GM12878 (cell line): Measurements from ENCODE around the gene LBR.

Experiments used
- ATF2 ChIP-seq: IDR thresholded peaks from 2 replicates; pipeline ENCODE4 v1.6.1; 2012; ENCODE audit warnings: low read length, inconsistent platforms
- ESRRA ChIP-seq: IDR thresholded peaks from 2 replicates; pipeline ENCODE4 v1.6.1; 2012; ENCODE audit warnings: mild to moderate bottlenecking, low read length, improper control_type of control experiment
- FOS ChIP-seq: IDR thresholded peaks from 3 replicates; pipeline ENCODE4 v1.6.1; 2011; ENCODE audit warnings: borderline replicate concordance; ENCODE audit not compliant: insufficient read length; ENCODE audit errors: extremely low read depth
- HDAC2 ChIP-seq: fragments of 200-600 bp; sonication (generic); IDR thresholded peaks from 2 replicates; pipeline ENCODE4 v1.6.1; 2017
- JUND ChIP-seq: IDR thresholded peaks from 2 replicates; pipeline ENCODE4 v1.6.1; 2012; ENCODE audit warnings: low read depth, mild to moderate bottlenecking, low read length, improper control_type of control experiment, moderate library complexity
- MAX ChIP-seq: IDR thresholded peaks from 2 replicates; pipeline ENCODE4 v1.6.1; 2012; ENCODE audit warnings: low read depth, low read length, improper control_type of control experiment
- NR2C2 ChIP-seq: IDR thresholded peaks from 2 replicates; pipeline ENCODE4 v1.6.1; 2011; ENCODE audit warnings: borderline replicate concordance, low read depth; ENCODE audit not compliant: control insufficient read depth, insufficient read length
- POLR2A ChIP-seq: IDR thresholded peaks from 2 replicates; pipeline ENCODE4 v1.6.1; 2011; ENCODE audit warnings: low read depth, mild to moderate bottlenecking, low read length
- RCOR1 ChIP-seq: conservative IDR thresholded peaks from 2 replicates; pipeline ENCODE4 v1.6.1; 2012; ENCODE audit warnings: low read depth, low read length, improper control_type of control experiment
- ZNF24 ChIP-seq: fragments of 450-650 bp; IDR thresholded peaks from 2 replicates; pipeline ENCODE4 v1.6.1; 2017; ENCODE audit warnings: antibody characterized with exemption, mild to moderate bottlenecking

GRCh38 chr1:225362805-225363204, 65.0 kb downstream of the LBR start:
- TF ChIP-seq POLR2A, result no peak
- TF ChIP-seq ZNF24, result no peak
- TF ChIP-seq ATF2, result no peak
- TF ChIP-seq NR2C2, result no peak
- TF ChIP-seq ESRRA, result no peak
- TF ChIP-seq JUND, result no peak
- TF ChIP-seq MAX, result no peak
- no peak for TF ChIP-seq RCOR1
- TF ChIP-seq FOS, result no peak
- TF ChIP-seq HDAC2, result no peak
